Measurements from ENCODE around the gene NRDC.
"Not testable (repeated sequence)": the region's sequence is repeated elsewhere in the genome, so short reads cannot be mapped to it uniquely, and the experiment has no call there.

NRDC gene

GRCh38 chr1:51878308-51878615 lies 265 bp downstream of the NRDC start:
- DNase-seq (ENCODE audit: low read depth in 2 of 2, low spot score in 1 of 2), result no peak

- DNase-seq (ENCODE audit: low read depth in 2 of 2, low spot score in 1 of 2), result no peak
Observed at GRCh38 chr1:51877434-51878307, 856 bp downstream of the NRDC start.

GRCh38 chr1:51875836-51876235 lies 2.7 kb downstream of the NRDC start:
- no peak for DNase-seq (ENCODE audit: low read depth in 2 of 2, low spot score in 1 of 2)

GRCh38 chr1:51875291-51875772 lies 3.2 kb downstream of the NRDC start:
- no peak for DNase-seq (ENCODE audit: low read depth in 2 of 2, low spot score in 1 of 2)

GRCh38 chr1:51873270-51873669 lies 5.3 kb downstream of the NRDC start:
- DNase-seq (ENCODE audit: low read depth in 2 of 2, low spot score in 1 of 2), result not testable (repeated sequence)

- DNase-seq (ENCODE audit: low read depth in 2 of 2, low spot score in 1 of 2), result no peak
Observed at GRCh38 chr1:51871351-51871975, 7.1 kb downstream of the NRDC start.

GRCh38 chr1:51870603-51871350 lies 7.8 kb downstream of the NRDC start:
- no peak for DNase-seq (ENCODE audit: low read depth in 2 of 2, low spot score in 1 of 2)

- no peak for DNase-seq (ENCODE audit: low read depth in 2 of 2, low spot score in 1 of 2)
Observed at GRCh38 chr1:51867479-51868232, 10.9 kb downstream of the NRDC start.

GRCh38 chr1:51863384-51863783 lies 15.1 kb downstream of the NRDC start:
- DNase-seq (ENCODE audit: low read depth in 2 of 2, low spot score in 1 of 2), result no peak

GRCh38 chr1:51861669-51862068 lies 16.9 kb downstream of the NRDC start:
- DNase-seq (ENCODE audit: low read depth in 2 of 2, low spot score in 1 of 2), result no peak

GRCh38 chr1:51859735-51860134 lies 18.8 kb downstream of the NRDC start:
- DNase-seq (ENCODE audit: low read depth in 2 of 2, low spot score in 1 of 2), result no peak

- DNase-seq (ENCODE audit: low read depth in 2 of 2, low spot score in 1 of 2), result no peak
Observed at GRCh38 chr1:51859333-51859732, 19.2 kb downstream of the NRDC start.

- no peak for DNase-seq (ENCODE audit: low read depth in 2 of 2, low spot score in 1 of 2)
Observed at GRCh38 chr1:51858892-51859291, 19.6 kb downstream of the NRDC start.

- DNase-seq (ENCODE audit: low read depth in 2 of 2, low spot score in 1 of 2), result no peak
Observed at GRCh38 chr1:51856745-51857144, 21.8 kb downstream of the NRDC start.

GRCh38 chr1:51855624-51856023 lies 22.9 kb downstream of the NRDC start:
- no peak for DNase-seq (ENCODE audit: low read depth in 2 of 2, low spot score in 1 of 2)

- no peak for DNase-seq (ENCODE audit: low read depth in 2 of 2, low spot score in 1 of 2)
Observed at GRCh38 chr1:51853360-51853759, 25.2 kb downstream of the NRDC start.

- no peak for DNase-seq (ENCODE audit: low read depth in 2 of 2, low spot score in 1 of 2)
Observed at GRCh38 chr1:51851882-51852396, 26.6 kb downstream of the NRDC start.

- DNase-seq (ENCODE audit: low read depth in 2 of 2, low spot score in 1 of 2), result no peak
Observed at GRCh38 chr1:51850420-51851223, 27.9 kb downstream of the NRDC start.

GRCh38 chr1:51847294-51847920 lies 31.1 kb downstream of the NRDC start:
- no peak for DNase-seq (ENCODE audit: low read depth in 2 of 2, low spot score in 1 of 2)

GRCh38 chr1:51843948-51844347 lies 34.6 kb downstream of the NRDC start:
- no peak for DNase-seq (ENCODE audit: low read depth in 2 of 2, low spot score in 1 of 2)

Measured in stimulated activated CD8-positive, alpha-beta memory T cell treated with anti-CD3 and anti-CD28 coated beads, Interleukin-4, amount 100 ng/mL, for 4 hours (primary cell).